GM20000 (cell line): Measurements from ENCODE around the gene UBFD1.

Experiments used
- DNase-seq: peaks from one replicate; pipeline ENCODE4 v3.0.0; 2012; ENCODE audit warnings: low spot score
- CTCF ChIP-seq: IDR thresholded peaks from 2 replicates; pipeline ENCODE4 v1.5.1; 2012; ENCODE audit warnings: mild to moderate bottlenecking, control low read depth; ENCODE audit errors: extremely low read depth, missing control alignments

The UBFD1 gene

DNA sequence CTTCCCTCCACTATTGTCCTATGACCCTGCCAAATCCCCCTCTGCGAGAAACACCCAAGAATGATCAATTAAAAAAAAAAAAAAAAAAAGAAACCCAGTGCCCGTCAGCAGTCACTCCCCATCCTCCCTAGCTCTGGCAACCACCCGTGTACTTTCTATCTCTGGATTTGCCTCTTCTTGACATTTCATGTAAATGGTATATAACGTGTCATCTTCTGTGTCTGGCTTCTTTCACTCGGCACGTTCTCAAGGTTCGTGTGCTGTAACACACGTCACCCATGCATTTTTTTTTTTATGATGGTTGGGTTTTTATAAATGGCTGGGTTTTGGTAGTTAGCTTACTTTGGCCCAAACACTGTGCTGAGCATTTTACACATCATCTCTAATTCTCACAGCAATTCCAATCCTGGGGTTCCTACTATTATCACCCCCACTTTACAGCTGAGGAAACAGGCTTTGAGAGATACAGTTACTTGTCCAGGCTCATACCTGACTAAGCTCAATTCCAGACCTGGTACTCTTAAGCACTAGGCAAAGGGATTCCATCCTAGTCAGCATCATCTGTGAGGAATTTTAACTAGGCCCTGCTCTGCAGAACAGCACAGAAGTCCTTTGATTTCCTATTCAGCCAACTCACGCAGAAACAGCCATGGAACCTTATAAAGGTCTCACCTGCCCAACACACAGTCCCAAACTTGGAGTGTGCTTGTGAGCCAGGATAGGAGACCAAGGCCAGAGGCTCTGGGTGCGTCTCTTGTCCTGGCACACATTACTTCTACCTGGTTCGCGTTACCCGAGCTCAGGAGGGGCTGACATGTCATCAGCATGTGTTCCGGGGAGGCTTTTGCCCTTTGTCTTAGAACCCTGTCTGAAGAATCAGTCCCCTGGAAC lies 26.9 kb downstream of the UBFD1 start:
- TF ChIP-seq CTCF, result no peak
- DNase-seq, result no peak

DNA sequence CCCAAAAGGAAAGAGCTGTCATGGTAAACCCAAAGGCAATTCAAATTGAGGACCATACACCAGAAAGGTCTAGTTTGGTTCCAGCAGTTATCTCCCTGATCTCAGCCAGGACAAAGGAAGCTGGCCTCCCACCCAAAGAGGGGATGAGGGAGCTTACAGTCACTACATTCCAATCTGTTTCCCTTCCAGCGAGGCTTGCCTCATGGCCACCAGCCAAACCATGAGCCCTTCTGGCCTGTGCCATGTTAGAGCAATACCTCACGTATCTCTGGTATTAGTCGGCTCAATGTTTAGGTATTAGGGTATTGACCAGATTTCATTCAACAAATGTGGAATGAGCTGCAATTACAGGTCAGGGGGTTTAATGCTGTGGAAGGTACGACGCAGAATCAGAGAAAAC lies 30.2 kb downstream of the UBFD1 start:
- TF ChIP-seq CTCF, result no peak
- no peak for DNase-seq

- TF ChIP-seq CTCF, result no peak
- DNase-seq, result no peak
Observed at GRCh38 chr16:23590181-23590580, 32.7 kb downstream of the UBFD1 start.

- no peak for DNase-seq
- no peak for TF ChIP-seq CTCF
Observed at GRCh38 chr16:23594186-23594585, 36.7 kb downstream of the UBFD1 start.

- no peak for TF ChIP-seq CTCF
- no peak for DNase-seq
Observed at GRCh38 chr16:23595246-23595950, 37.9 kb downstream of the UBFD1 start.

DNA sequence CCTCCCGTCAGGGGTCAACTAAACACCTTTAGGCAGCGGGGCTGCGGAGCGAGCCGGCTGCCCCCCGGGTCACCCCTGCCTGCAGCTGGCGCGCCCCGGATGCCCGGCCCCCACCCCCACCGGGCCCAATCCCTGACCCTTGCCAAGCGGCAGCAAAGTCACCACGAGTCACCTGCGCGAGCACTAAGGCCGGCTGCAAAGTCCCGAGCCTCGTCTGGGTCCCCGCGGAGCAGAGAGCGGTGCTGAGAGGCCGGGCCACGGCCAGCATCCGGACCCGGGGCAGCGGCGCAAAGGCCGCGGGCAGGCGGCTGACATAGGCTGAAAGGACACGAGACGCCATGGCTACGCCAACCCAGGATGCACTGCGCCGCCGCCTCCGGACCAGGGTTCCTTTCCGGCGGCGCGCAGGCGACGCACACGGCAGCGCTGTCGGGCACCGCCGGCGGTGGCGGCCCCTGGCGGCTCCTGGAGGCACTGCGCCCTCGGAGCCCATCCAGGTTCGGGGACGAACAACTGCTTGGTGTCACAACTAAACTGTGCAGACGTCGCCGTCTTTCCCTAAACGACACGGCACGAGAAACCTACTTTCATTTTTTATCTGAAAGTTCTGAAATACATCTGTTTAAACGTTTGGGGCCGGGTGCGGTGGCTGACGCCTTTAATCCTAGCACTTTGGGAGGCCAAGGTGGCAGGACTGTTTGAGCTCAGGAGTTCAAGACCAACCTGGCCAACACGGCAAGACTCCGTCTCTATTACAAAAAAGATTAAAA lies 38.6 kb downstream of the UBFD1 start, which contains the start of gene NDUFAB1:
Gene NDUFAB1, minus strand, starts transcription at position 366 of the 770 bp plus-strand sequence. Its CDS starts 26 bp downstream, at position 340.
- DNase-seq, result peak; percentile 96
- peak; percentile 98 for TF ChIP-seq CTCF
